Coronary artery (tissue), 2 donors: ENCODE data around the gene STXBP2.

Source experiments
- DNase-seq: peaks from one replicate; pipeline ENCODE4 v3.0.0-alpha.2; 2017; ENCODE audit warnings: low spot score
- H3K27ac ChIP-seq, 2 donors: fragments of 200-600 bp; sonication (generic); one replicate each; pipeline ENCODE4 v1.5.1; 2016 to 2019
- H3K4me3 ChIP-seq: fragments of 200-600 bp; sonication (generic); 2 replicates; pipeline ENCODE4 v1.5.1; 2016; ENCODE audit warnings: mild to moderate bottlenecking, moderate library complexity
- CTCF ChIP-seq: fragments of 200-600 bp; sonication (generic); IDR thresholded peaks from one replicate; pipeline ENCODE4 v1.5.1; 2019; ENCODE audit warnings: antibody characterized with exemption

Gene STXBP2

GRCh38 chr19:7606289-7606688 is 30.6 kb upstream of the STXBP2 start:
- H3K27ac ChIP-seq = no peak overlapping the region
- no peak for DNase-seq
- no peak overlapping the region for H3K4me3 ChIP-seq
- TF ChIP-seq CTCF = no peak

GRCh38 chr19:7607212-7607873 is 29.6 kb upstream of the STXBP2 start:
- Histone ChIP-seq H3K27ac (no peak overlapping the region), H3K4me3 (no peak overlapping the region)
- no peak for DNase-seq
- TF ChIP-seq CTCF = no peak

- no peak for TF ChIP-seq CTCF
- H3K27ac ChIP-seq = no peak overlapping the region
- no peak overlapping the region for H3K4me3 ChIP-seq
- DNase-seq = no peak
Observed at GRCh38 chr19:7607874-7608560, 28.9 kb upstream of the STXBP2 start.

GRCh38 chr19:7610491-7611240 is 26.2 kb upstream of the STXBP2 start:
- H3K4me3 ChIP-seq = no peak overlapping the region
- no peak for DNase-seq
- TF ChIP-seq CTCF = no peak
- H3K27ac ChIP-seq = no peak overlapping the region

GRCh38 chr19:7611541-7612279 is 25.2 kb upstream of the STXBP2 start:
- Histone ChIP-seq H3K4me3 (no peak overlapping the region), H3K27ac (no peak overlapping the region)
- no peak for DNase-seq
- no peak for TF ChIP-seq CTCF

- DNase-seq = no peak
- no peak overlapping the region for H3K4me3 ChIP-seq
- TF ChIP-seq CTCF = no peak
- no peak overlapping the region for H3K27ac ChIP-seq
Observed at GRCh38 chr19:7612282-7613274, 24.3 kb upstream of the STXBP2 start.
